GM10248 (cell line): ENCODE measurements around the gene SPACA9.

Experiments
- CTCF ChIA-PET: fragments of 300-600 bp; sonication (Branson Sonifier 250); formaldehyde crosslinking; extraction: SDS; loops from one replicate; lab custom pipeline; 2021; ENCODE audit warnings: antibody characterized with exemption; lab: Yijun Ruan, JAX
- POLR2A ChIA-PET: fragments of 350-650 bp; sonication (Branson Sonifier 250); formaldehyde crosslinking; extraction: SDS; loops from one replicate; lab custom pipeline; 2020; ENCODE audit warnings: antibody characterized with exemption; lab: Yijun Ruan, JAX
- DNase-seq: peaks from one replicate; pipeline ENCODE4 v3.0.0; 2012; ENCODE audit errors: extremely low spot score
- TF ChIP-seq, protein P1 (sequence below): IDR thresholded peaks from 2 replicates; pipeline ENCODE4 v1.5.1; 2012; ENCODE audit warnings: mild to moderate bottlenecking, low read depth; ENCODE audit errors: extremely low read depth, missing control alignments, control extremely low read depth

SPACA9 gene

DNA sequence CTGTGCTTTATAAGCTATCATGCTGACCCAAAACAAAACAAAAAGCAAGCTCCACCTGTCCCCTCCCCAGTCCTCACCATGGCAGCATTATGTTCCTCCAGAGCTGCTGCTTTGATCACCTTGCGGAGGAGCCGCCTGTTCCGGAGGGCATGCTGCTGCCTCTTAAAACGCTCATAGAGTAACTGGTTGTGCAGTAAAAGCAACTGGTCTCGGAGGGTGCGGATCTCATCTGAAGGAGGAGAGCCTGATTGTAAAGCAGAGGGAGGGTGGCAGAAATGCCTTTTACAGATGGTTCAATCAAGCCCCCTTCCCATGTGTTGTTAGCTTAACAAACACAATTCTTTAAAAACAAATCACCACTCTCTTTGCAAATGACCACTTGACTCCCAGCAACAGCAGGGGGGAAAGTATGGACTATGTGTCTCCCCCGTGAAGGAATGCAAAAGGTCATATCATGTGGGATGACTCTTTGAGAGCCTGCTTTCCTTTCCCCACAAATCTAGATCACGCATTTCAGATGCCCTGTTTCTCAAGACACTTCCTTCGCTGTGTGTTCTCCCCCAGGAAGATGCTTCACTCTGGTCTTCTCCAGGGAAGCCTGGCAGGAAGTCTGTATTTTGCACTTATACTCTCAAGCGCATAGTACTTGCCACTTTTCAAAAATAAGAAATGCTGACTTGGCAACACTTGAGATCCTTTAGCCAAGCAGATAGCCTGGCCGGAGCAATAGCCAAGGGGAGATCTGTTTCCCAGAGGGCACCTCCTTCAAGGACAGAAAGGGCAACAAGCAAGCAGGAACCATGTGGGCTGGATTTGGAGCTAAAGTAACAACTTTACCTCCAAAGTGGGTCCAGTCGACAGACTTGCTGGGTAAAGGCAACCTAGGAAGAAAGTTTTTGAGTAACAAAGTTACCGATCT lies 25.1 kb downstream of the SPACA9 start:
- TF ChIP-seq, protein P1, sequence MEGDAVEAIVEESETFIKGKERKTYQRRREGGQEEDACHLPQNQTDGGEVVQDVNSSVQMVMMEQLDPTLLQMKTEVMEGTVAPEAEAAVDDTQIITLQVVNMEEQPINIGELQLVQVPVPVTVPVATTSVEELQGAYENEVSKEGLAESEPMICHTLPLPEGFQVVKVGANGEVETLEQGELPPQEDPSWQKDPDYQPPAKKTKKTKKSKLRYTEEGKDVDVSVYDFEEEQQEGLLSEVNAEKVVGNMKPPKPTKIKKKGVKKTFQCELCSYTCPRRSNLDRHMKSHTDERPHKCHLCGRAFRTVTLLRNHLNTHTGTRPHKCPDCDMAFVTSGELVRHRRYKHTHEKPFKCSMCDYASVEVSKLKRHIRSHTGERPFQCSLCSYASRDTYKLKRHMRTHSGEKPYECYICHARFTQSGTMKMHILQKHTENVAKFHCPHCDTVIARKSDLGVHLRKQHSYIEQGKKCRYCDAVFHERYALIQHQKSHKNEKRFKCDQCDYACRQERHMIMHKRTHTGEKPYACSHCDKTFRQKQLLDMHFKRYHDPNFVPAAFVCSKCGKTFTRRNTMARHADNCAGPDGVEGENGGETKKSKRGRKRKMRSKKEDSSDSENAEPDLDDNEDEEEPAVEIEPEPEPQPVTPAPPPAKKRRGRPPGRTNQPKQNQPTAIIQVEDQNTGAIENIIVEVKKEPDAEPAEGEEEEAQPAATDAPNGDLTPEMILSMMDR: no peak
- DNase-seq: no peak
- CTCF ChIA-PET: interaction anchor here (0.7 to 10.7 kb wide), 17 partner anchors 10 to 490 kb away, joined by 3 to 135 read pairs (median 6); partner anchors contain the start of gene SPACA9
- POLR2A ChIA-PET: interaction anchor here (1.0 kb wide), 1 partner anchor 8 kb away, joined by 3 read pairs; no protein-coding TSS in a partner anchor

DNA sequence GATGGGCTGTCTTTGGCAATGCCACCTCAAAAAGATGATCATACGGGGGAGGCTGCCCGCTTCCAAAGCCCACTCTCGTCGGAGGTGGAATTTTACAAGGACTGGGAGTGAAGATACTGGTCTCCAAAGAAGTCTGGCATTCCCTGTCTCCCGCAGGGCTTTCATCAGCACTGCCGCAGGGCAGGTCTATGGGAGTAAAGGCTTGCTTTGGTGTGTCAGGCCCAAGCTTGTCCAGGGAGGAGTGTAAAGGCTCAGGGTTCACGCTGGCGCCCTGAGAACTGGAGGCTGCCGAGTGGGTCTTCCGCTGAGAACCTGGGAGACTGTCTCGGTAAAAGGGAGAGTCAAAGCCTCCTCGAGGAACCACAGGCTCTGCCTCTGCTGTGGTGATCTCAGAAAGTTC lies 27.0 kb downstream of the SPACA9 start:
- TF ChIP-seq, protein P1: no peak
- CTCF ChIA-PET: interaction anchor here (1.1 to 10.7 kb wide), 6 partner anchors 9 to 491 kb away, joined by 3 to 135 read pairs (median 3); no protein-coding TSS in a partner anchor
- POLR2A ChIA-PET: no interaction called here
- no peak for DNase-seq

DNA sequence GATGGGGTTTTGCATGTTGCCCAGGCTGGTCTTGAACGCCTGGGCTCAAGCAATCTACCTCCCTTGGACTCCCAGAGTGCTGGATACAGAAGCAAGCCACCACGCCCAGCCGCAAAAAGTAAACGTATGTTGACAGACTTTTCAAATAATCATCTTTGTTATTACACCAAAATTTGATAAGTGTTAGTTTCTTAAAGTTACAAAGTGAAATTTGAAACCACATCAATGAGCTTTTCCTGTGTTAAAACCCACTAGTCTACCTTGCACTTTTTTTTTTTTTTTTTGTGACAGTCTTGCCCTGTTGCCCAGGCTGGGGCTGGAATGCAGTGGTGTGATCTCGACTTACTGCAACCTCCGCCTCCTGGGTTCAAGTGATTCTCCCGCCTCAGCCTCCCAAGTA lies 29.9 kb downstream of the SPACA9 start:
- ChIA-PET POLR2A (no interaction called here), CTCF (interaction anchor here (1.1 to 13.2 kb wide), 4 partner anchors 8 to 18 kb away, joined by 4 to 135 read pairs (median 8); no protein-coding TSS in a partner anchor)
- TF ChIP-seq, protein P1: no peak
- no peak for DNase-seq

DNA sequence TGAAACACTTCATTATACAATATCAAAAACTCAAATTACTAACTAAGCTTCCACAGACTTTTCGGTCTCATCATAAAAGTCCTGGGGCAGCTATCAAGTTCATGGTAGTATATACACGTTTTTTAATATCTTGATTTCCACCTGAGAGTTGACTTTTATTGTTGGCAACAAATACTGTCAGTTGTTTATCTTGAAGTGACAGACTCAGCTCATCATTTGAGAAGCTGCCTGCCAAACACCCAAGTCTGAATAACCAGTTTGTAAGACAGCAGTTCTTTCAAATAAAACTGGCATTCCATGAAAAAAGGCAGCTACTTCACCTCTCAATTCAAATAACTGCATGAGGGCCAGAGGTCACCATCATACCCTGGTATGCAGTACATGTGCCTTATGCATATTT lies 30.6 kb downstream of the SPACA9 start:
- TF ChIP-seq, protein P1: no peak
- ChIA-PET CTCF (interaction anchor here (1.1 to 13.2 kb wide), 5 partner anchors 9 to 46 kb away, joined by 3 to 135 read pairs (median 5); no protein-coding TSS in a partner anchor), POLR2A (no interaction called here)
- DNase-seq: no peak

DNA sequence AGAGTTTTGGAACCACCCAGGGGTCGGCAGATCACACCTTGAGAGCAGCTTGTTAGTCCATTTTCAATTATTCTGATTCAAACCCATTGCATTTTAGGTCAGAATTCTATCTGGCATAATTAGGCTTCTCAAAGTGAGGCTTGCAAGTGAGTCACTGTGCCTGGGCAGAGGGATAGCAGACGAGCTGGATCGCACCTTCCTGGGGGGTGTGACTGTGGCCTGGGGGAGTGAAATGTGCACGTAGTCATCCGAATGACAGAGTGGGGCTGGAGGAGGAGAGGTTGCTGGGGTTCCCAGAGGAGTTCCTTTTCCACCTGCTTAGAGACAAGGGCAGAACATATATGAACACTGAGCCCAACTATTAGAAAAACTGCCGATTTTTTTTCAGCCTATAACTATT lies 31.7 kb downstream of the SPACA9 start:
- no peak for DNase-seq
- TF ChIP-seq, protein P1: no peak
- CTCF ChIA-PET: interaction anchor here (1.5 to 13.2 kb wide), 2 partner anchors 10 to 47 kb away, joined by 3 to 135 read pairs; no protein-coding TSS in a partner anchor
- POLR2A ChIA-PET: no interaction called here

DNA sequence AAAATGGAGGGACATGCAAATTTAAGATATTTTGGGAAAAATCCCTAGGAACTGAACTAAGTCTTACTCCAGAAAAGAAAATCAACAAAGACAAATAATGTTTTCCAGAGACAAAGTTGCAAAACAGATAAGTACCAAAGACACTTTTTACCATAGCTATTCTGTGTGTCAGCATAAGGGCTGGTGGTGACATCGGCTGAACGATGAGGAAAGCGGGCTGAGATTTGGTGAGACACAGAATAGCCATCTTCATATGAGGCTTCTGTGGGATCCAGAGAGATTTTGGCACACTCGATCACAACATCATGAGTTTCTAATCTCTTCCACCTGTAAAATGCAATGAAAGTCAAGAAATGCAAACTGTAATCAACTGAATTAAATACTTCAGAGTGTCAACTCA lies 33.4 kb downstream of the SPACA9 start:
- TF ChIP-seq, protein P1: no peak
- DNase-seq: no peak
- POLR2A ChIA-PET: no interaction called here
- CTCF ChIA-PET: interaction anchor here (13.2 kb wide), 1 partner anchor 12 kb away, joined by 135 read pairs; no protein-coding TSS in a partner anchor
